Ovary (tissue), 3 donors: ENCODE data around the gene TRIM44.

Experiments
- EP300 ChIP-seq: sonication (generic); formaldehyde crosslinking; IDR thresholded peaks from one replicate; pipeline ENCODE4 v1.6.1; 2017; ENCODE audit warnings: antibody characterized with exemption
- POLR2A ChIP-seq: fragments of 450-650 bp; IDR thresholded peaks from one replicate; pipeline ENCODE4 v1.6.1; 2017; ENCODE audit warnings: antibody characterized with exemption, mild to moderate bottlenecking, moderate library complexity
- TF ChIP-seq, protein P1 (sequence below), 3 donors: fragments of 450-650 bp in 2 of 3; fragments of 200-600 bp in 1 of 3; IDR thresholded peaks; one replicate each; pipeline versions ENCODE4 v1.5.1 to v1.8.0; 2016 to 2022; ENCODE audit warnings: antibody characterized with exemption in 3 of 3, mild to moderate bottlenecking in 1 of 3
- donor health status: DM: no; HTN: no; CAD: no.

- TF ChIP-seq, protein P1, sequence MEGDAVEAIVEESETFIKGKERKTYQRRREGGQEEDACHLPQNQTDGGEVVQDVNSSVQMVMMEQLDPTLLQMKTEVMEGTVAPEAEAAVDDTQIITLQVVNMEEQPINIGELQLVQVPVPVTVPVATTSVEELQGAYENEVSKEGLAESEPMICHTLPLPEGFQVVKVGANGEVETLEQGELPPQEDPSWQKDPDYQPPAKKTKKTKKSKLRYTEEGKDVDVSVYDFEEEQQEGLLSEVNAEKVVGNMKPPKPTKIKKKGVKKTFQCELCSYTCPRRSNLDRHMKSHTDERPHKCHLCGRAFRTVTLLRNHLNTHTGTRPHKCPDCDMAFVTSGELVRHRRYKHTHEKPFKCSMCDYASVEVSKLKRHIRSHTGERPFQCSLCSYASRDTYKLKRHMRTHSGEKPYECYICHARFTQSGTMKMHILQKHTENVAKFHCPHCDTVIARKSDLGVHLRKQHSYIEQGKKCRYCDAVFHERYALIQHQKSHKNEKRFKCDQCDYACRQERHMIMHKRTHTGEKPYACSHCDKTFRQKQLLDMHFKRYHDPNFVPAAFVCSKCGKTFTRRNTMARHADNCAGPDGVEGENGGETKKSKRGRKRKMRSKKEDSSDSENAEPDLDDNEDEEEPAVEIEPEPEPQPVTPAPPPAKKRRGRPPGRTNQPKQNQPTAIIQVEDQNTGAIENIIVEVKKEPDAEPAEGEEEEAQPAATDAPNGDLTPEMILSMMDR (IDR thresholded peaks at IDR 0.05) = no peak
- TF ChIP-seq POLR2A = no peak
- TF ChIP-seq EP300 = no peak
These were observed 193.1 kb downstream of the TRIM44 start for GRCh38 chr11:35855671-35856070.
